HEK293 (cell line): ENCODE data around the gene PLAC1.

ENCODE experiments used
- CTCF ChIA-PET: fragments of 350-600 bp; formaldehyde crosslinking; extraction: SDS; loops from one replicate; lab custom pipeline; 2021; ENCODE audit warnings: antibody characterized with exemption; lab: Yijun Ruan, JAX
- POLR2A ChIA-PET: fragments of 300-600 bp; formaldehyde crosslinking; extraction: SDS; loops from one replicate; lab custom pipeline; 2020; ENCODE audit warnings: antibody characterized with exemption, inconsistent platforms; lab: Yijun Ruan, JAX
- H3K27ac ChIP-seq: fragments of 200-500 bp; sonication (Bioruptor generic); 2 replicates; pipeline ENCODE4 v1.5.1; 2014; ENCODE audit warnings: low read depth, low read length, control low read depth, inconsistent platforms; ENCODE audit errors: extremely low read depth
- H3K36me3 ChIP-seq, 2 experiments: fragments of 200-500 bp in 1 of 2; sonication (Bioruptor generic) in 1 of 2; 1 replicate in 1 of 2; 2 replicates in 1 of 2; pipeline ENCODE4 v1.5.1; 2014 to 2017; ENCODE audit warnings: inconsistent platforms in 2 of 2, low read length in 2 of 2; ENCODE audit not compliant: control insufficient read depth in 2 of 2, insufficient read depth in 1 of 2
- H3K4me1 ChIP-seq: fragments of 200-500 bp; sonication (Bioruptor generic); 2 replicates; pipeline ENCODE4 v1.5.1; 2014; ENCODE audit warnings: mild to moderate bottlenecking, low read length, inconsistent platforms; ENCODE audit not compliant: control insufficient read depth, insufficient read depth
- H3K4me3 ChIP-seq: 2 replicates; pipeline ENCODE4 v1.5.1; 2011; ENCODE audit warnings: low read depth, mild to moderate bottlenecking, control low read depth, low read length, moderate library complexity
- H3K9me3 ChIP-seq: fragments of 200-500 bp; sonication (Bioruptor generic); 2 replicates; pipeline ENCODE4 v1.5.1; 2014; ENCODE audit warnings: low read depth, low read length, inconsistent platforms; ENCODE audit not compliant: control insufficient read depth, insufficient read depth
- GLI2 ChIP-seq: fragments of 450-650 bp; formaldehyde crosslinking; IDR thresholded peaks from 2 replicates; pipeline ENCODE4; 2017; ENCODE audit warnings: missing biosample characterization, missing genetic modification characterization, low read depth, borderline replicate concordance
- GLIS1 ChIP-seq: fragments of 450-650 bp; formaldehyde crosslinking; IDR thresholded peaks from 2 replicates; pipeline ENCODE4 v1.5.1; 2016; ENCODE audit warnings: missing biosample characterization, missing genetic modification characterization
- HOXC10 ChIP-seq: sonication (generic); formaldehyde crosslinking; IDR thresholded peaks from 2 replicates; pipeline ENCODE4 v1.8.1; 2023; ENCODE audit warnings: mild to moderate bottlenecking, missing genetic modification reagents
- IKZF3 ChIP-seq: fragments of 450-650 bp; IDR thresholded peaks from 2 replicates; pipeline ENCODE4 v1.5.0; 2018; ENCODE audit warnings: missing biosample characterization, mild to moderate bottlenecking, missing genetic modification characterization, moderate library complexity
- PRDM1 ChIP-seq: fragments of 450-650 bp; formaldehyde crosslinking; IDR thresholded peaks from 2 replicates; pipeline ENCODE4; 2016; ENCODE audit warnings: missing biosample characterization, missing genetic modification characterization
- PRDM6 ChIP-seq: fragments of 450-650 bp; formaldehyde crosslinking; IDR thresholded peaks from 2 replicates; pipeline ENCODE4 v1.5.1; 2017; ENCODE audit warnings: missing biosample characterization, missing genetic modification characterization
- SCRT2 ChIP-seq: fragments of 450-650 bp; formaldehyde crosslinking; IDR thresholded peaks from 2 replicates; pipeline ENCODE4 v1.5.1; 2016; ENCODE audit warnings: missing biosample characterization, missing genetic modification characterization
- ZBTB21 ChIP-seq: fragments of 450-650 bp; formaldehyde crosslinking; IDR thresholded peaks from 2 replicates; pipeline ENCODE4 v1.5.1; 2017; ENCODE audit warnings: missing biosample characterization, missing genetic modification characterization
- ZFHX2 ChIP-seq: fragments of 450-650 bp; formaldehyde crosslinking; conservative IDR thresholded peaks from 2 replicates; pipeline ENCODE4 v1.5.1; 2016; ENCODE audit warnings: missing biosample characterization, missing genetic modification characterization
- ZFP3 ChIP-seq: fragments of 450-650 bp; formaldehyde crosslinking; IDR thresholded peaks from 2 replicates; pipeline ENCODE4 v1.5.1; 2016; ENCODE audit warnings: low read depth, missing biosample characterization, missing genetic modification characterization
- ZFP37 ChIP-seq: fragments of 450-650 bp; formaldehyde crosslinking; IDR thresholded peaks from 2 replicates; pipeline ENCODE4 v1.5.1; 2016; ENCODE audit warnings: missing biosample characterization, missing genetic modification characterization
- ZFP41 ChIP-seq: fragments of 450-650 bp; formaldehyde crosslinking; IDR thresholded peaks from 2 replicates; pipeline ENCODE4 v1.5.1; 2016; ENCODE audit warnings: missing biosample characterization, missing genetic modification characterization, borderline replicate concordance
- ZNF10 ChIP-seq: fragments of 450-650 bp; formaldehyde crosslinking; IDR thresholded peaks from 2 replicates; pipeline ENCODE4 v1.5.1; 2017; ENCODE audit warnings: missing biosample characterization, missing genetic modification characterization
- ZNF112 ChIP-seq: fragments of 450-650 bp; formaldehyde crosslinking; IDR thresholded peaks from 2 replicates; pipeline ENCODE4 v1.5.0; 2017; ENCODE audit warnings: missing biosample characterization, missing genetic modification characterization
- ZNF133 ChIP-seq: fragments of 450-650 bp; formaldehyde crosslinking; IDR thresholded peaks from 2 replicates; pipeline ENCODE4 v1.5.1; 2016; ENCODE audit warnings: missing biosample characterization, missing genetic modification characterization
- ZNF26 ChIP-seq: fragments of 450-650 bp; formaldehyde crosslinking; IDR thresholded peaks from 2 replicates; pipeline ENCODE4 v1.5.1; 2016; ENCODE audit warnings: missing biosample characterization, missing genetic modification characterization
- ZNF274 ChIP-seq, 2 experiments: fragments of 200-500 bp in 1 of 2; fragments of 450-650 bp in 1 of 2; sonication (Bioruptor generic) in 1 of 2; formaldehyde crosslinking in 1 of 2; IDR thresholded peaks; 2 replicates each; pipeline versions ENCODE4 v1.5.1 to v1.6.1; 2014 to 2016; ENCODE audit warnings: borderline replicate concordance in 1 of 2, inconsistent platforms in 1 of 2, low read length in 1 of 2, missing biosample characterization in 1 of 2, missing genetic modification characterization in 1 of 2
- ZNF302 ChIP-seq: fragments of 450-650 bp; formaldehyde crosslinking; IDR thresholded peaks from 2 replicates; pipeline ENCODE4 v1.5.1; 2016; ENCODE audit warnings: missing biosample characterization, missing genetic modification characterization, low read depth
- ZNF48 ChIP-seq: fragments of 450-650 bp; formaldehyde crosslinking; IDR thresholded peaks from 2 replicates; pipeline ENCODE4 v1.5.1; 2016; ENCODE audit warnings: missing biosample characterization, missing genetic modification characterization
- ZNF510 ChIP-seq: fragments of 450-650 bp; formaldehyde crosslinking; IDR thresholded peaks from 2 replicates; pipeline ENCODE4 v1.5.1; 2018; ENCODE audit warnings: mild to moderate bottlenecking, missing genetic modification characterization, missing biosample characterization; ENCODE audit not compliant: insufficient replicate concordance
- ZNF521 ChIP-seq: fragments of 450-650 bp; formaldehyde crosslinking; IDR thresholded peaks from 2 replicates; pipeline ENCODE4 v1.5.1; 2017; ENCODE audit warnings: missing biosample characterization, mild to moderate bottlenecking, missing genetic modification characterization
- ZNF600 ChIP-seq: fragments of 450-650 bp; formaldehyde crosslinking; IDR thresholded peaks from 2 replicates; pipeline ENCODE4 v1.5.1; 2016; ENCODE audit warnings: missing biosample characterization, missing genetic modification characterization
- ZNF76 ChIP-seq: fragments of 450-650 bp; formaldehyde crosslinking; IDR thresholded peaks from 2 replicates; pipeline ENCODE4; 2016; ENCODE audit warnings: low read depth, missing biosample characterization, missing genetic modification characterization, borderline replicate concordance
- ZSCAN30 ChIP-seq: fragments of 450-650 bp; IDR thresholded peaks from 2 replicates; pipeline ENCODE4 v1.5.1; 2018; ENCODE audit warnings: missing biosample characterization, mild to moderate bottlenecking, missing genetic modification characterization, moderate library complexity

The PLAC1 gene

GRCh38 chrX:134682081-134682480 lies 23.8 kb upstream of the PLAC1 start:
- Histone ChIP-seq H3K4me1 (no peaks in the 10 kb centered on the region), H3K9me3 (no peaks in the 10 kb centered on the region), H3K36me3 (no peaks in the 10 kb centered on the region), H3K4me3 (no peak overlapping the region), H3K27ac (no peak overlapping the region)
- ChIA-PET POLR2A (no interaction called here), CTCF (interaction anchor here (0.7 kb wide), 1 partner anchor 113 kb away, joined by 3 read pairs; no protein-coding TSS in a partner anchor)
- TF ChIP-seq PRDM6 (tag by site-specific recombination) (no peak), ZNF274 (IDR thresholded peaks at IDR 0.05; ENCODE audit: low read length) (no peak), ZNF274 (tag by site-specific recombination; IDR thresholded peaks at IDR 0.05; ENCODE audit: borderline replicate concordance) (no peak), ZNF26 (no peak), ZNF302 (tag by site-specific recombination) (no peak), SCRT2 (tag by site-specific recombination) (no peak), ZNF112 (tag by site-specific recombination) (no peak), PRDM1 (tag by site-specific recombination) (no peak), ZNF76 (tag by site-specific recombination) (no peak), ZNF521 (no peak), ZNF48 (tag by site-specific recombination) (no peak), ZFP41 (no peak)

- Histone ChIP-seq H3K4me3 (no peak overlapping the region), H3K4me1 (no peaks in the 10 kb centered on the region)
- no peak for TF ChIP-seq PRDM6 (tag by site-specific recombination)
- no peak for TF ChIP-seq ZNF26
- no peak for TF ChIP-seq ZNF10
- TF ChIP-seq HOXC10 (CRISPR knock-in tag) = no peak
- no peak for TF ChIP-seq ZNF76 (tag by site-specific recombination)
- TF ChIP-seq IKZF3 (tag by site-specific recombination) = no peak
- TF ChIP-seq ZFP37 (tag by site-specific recombination) = no peak
- TF ChIP-seq ZBTB21 = no peak
- TF ChIP-seq ZNF600 (tag by site-specific recombination) = no peak
- TF ChIP-seq ZFP3 = no peak
- no peak for TF ChIP-seq GLIS1 (tag by site-specific recombination)
- no peak for TF ChIP-seq ZFHX2 (tag by site-specific recombination)
- no peak for TF ChIP-seq GLI2 (tag by site-specific recombination)
- TF ChIP-seq ZNF510 = no peak
- TF ChIP-seq ZSCAN30 (tag by site-specific recombination) = no peak
- no peak for TF ChIP-seq ZNF133 (tag by site-specific recombination)
- TF ChIP-seq, all 188 proteins: peak for 0
- POLR2A ChIA-PET = no interaction called here
- CTCF ChIA-PET = interaction anchor here (0.6 kb wide), 2 partner anchors 48 to 379 kb away, joined by 3 read pairs; no protein-coding TSS in a partner anchor
- Histone ChIP-seq H3K36me3 (no peaks in the 10 kb centered on the region), H3K27ac (no peak overlapping the region), H3K9me3 (no peaks in the 10 kb centered on the region)
Observed at GRCh38 chrX:134679644-134680043, 21.4 kb upstream of the PLAC1 start.
